Epithelial cell of esophagus (primary cell): ENCODE results near the gene KIF6.

Experiments used
- DNase-seq: peaks from one replicate; pipeline ENCODE4 v3.0.0; 2010; ENCODE audit warnings: low read depth
- H3K4me3 ChIP-seq: 2 replicates; pipeline ENCODE4 v1.5.1; 2011; ENCODE audit warnings: mild to moderate bottlenecking, low read length, control low read depth
- TF ChIP-seq, protein P1 (sequence below): IDR thresholded peaks from 2 replicates; pipeline ENCODE4 v1.5.1; 2011; ENCODE audit warnings: low read depth, mild to moderate bottlenecking, low read length, control low read depth, inconsistent platforms; ENCODE audit not compliant: insufficient read depth; ENCODE audit errors: missing control alignments

KIF6 gene

DNA sequence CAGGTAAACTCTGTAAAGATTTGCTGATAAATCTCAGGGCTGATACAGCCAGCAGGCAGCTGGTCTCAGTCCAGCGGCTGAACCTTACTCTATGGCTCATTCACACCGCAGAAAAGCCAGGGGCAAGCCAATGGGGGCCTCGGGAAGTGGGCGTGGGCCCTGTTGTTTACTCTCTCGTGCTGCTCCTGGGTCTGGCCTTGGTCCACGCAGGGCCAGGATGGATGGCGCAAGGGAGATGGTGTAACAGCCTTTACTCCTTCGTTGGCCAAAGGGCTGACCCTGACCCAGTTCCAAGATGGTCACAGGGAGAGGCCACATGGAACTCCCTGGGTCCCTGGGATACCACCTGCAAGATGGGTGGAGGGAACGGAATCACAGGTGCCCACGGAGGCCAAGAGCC, 427.1 kb downstream of the KIF6 start:
- DNase-seq = no peak
- TF ChIP-seq, protein P1, sequence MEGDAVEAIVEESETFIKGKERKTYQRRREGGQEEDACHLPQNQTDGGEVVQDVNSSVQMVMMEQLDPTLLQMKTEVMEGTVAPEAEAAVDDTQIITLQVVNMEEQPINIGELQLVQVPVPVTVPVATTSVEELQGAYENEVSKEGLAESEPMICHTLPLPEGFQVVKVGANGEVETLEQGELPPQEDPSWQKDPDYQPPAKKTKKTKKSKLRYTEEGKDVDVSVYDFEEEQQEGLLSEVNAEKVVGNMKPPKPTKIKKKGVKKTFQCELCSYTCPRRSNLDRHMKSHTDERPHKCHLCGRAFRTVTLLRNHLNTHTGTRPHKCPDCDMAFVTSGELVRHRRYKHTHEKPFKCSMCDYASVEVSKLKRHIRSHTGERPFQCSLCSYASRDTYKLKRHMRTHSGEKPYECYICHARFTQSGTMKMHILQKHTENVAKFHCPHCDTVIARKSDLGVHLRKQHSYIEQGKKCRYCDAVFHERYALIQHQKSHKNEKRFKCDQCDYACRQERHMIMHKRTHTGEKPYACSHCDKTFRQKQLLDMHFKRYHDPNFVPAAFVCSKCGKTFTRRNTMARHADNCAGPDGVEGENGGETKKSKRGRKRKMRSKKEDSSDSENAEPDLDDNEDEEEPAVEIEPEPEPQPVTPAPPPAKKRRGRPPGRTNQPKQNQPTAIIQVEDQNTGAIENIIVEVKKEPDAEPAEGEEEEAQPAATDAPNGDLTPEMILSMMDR = no peak
- H3K4me3 ChIP-seq = no peak overlapping the region

DNA sequence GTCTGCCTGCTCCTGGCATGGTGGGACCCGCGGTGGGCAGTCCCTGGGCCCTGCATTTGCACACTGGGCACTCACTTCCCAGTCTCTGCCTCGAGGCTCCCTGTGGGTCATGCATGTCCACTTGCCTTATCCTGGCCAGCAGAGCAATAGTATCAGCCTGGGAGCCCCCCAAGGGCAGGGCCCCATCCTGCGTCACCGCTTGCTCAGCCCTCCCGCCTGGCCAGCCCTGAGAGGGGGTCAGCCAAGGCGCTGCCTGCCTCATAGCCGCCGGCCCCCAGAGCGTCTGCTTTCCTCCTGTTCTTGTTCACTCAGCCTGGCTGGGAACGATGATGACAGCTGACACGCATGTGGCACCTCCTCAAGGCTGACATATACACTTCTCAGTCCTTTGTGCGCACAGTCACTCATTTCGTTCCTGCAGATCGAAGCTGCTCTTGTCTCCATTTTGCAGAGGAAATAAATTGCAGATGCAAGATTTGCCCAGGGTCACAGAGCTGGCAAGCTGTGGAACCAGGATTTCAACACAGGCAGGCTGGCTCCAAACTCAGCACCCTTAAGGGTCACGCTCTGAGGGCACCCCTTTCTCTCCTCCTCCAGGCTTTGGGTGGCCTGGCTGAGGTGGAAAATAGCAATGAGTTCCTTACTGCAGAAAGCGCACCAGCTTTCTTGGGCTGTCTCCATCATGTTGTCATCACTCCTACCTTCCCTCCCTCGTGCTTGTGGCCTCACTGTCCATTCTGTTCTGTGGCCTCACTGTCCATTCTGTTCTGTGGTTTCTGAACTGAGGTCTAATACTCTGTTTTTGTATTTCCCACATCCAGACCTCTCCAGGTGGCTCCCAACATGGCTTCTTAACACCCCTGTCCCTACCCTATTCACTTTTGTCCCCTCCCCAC, 428.2 kb downstream of the KIF6 start:
- TF ChIP-seq, protein P1 = no peak
- H3K4me3 ChIP-seq = no peak overlapping the region
- DNase-seq = no peak

DNA sequence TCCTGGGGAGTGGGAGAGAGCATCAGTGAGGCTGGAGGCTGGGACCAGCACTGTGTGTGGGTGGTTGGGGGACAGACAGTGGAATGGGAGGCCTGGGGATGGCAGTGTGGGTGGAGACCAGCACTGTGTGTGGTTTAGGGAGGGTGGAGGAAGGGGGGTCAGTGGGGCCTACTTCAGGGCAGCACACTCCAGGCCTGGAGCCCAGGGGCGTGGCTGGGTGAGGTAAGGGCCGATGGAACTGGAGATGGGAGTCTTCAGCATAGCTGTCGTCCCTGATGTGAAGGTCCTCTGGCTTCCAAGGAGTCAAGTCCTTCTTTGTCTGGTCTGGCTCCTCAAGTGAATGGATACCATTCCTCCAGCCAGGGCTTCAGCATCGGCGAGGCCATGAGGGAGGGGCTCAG, 429.6 kb downstream of the KIF6 start:
- TF ChIP-seq, protein P1 = no peak

DNA sequence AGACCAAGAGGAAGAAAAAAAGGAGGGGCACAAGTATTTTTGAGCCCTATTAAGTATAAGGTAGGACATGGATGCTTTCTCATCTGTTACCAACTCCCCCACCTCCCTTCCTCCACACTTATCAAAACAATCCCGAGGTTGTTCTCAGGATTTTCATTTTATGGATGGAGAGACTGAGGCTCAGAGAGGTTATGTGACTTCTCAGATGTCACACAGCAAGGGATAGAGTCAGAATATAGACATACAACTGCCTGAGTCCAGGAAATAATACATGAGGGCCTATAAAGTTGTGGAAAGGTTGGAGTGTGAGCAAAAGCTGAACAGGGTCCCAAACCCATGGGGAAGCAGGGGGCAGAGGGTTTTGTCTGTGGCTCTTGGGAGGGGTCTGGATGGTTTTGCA, 430.3 kb downstream of the KIF6 start:
- TF ChIP-seq, protein P1 = no peak
- H3K4me3 ChIP-seq = no peak overlapping the region
- no peak for DNase-seq

More for the DNA sequence above, 429.6 kb downstream of the KIF6 start:
- no peak for DNase-seq
- H3K4me3 ChIP-seq = no peak overlapping the region

DNA sequence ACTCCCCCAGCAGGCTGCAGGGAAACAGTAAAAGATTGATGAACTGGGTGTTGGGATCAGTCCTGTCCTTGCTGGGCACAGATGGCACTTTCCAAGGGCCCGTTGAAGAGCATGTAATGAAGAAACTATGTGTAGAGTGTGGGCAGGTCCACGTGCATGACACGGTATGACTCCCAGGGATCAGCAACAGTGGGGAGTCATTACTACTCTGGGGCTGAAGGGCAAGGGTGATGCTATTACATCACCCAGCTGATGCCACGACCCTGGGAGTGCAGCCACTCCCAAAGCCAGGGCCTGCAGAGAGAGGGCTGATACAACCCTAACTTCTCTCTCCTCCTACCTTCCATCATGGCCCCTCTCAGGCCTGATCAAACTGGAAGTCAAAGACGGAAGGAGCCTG, 431.1 kb downstream of the KIF6 start:
- no peak for DNase-seq
- H3K4me3 ChIP-seq = no peak overlapping the region
- TF ChIP-seq, protein P1 = no peak

DNA sequence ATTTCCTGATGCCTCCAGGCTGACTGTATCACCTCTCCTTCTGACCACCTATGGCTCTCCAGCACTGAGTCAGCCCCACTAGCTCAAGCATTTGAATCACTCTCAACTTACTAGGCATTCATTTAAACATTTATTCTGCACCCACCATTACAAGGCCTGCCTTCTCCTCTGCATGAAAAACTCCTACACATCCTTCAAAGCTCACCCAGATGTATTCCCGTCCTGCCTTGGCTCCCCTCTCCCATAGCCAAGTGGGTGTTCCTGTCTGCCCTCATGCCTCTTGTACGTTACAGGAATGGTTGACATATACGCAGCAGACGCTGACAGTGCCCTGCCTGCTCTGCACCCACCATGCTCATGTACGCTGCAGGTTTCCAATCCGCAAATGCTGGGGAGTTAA, 432.6 kb downstream of the KIF6 start:
- DNase-seq = no peak
- TF ChIP-seq, protein P1 = no peak
- H3K4me3 ChIP-seq = no peak overlapping the region

DNA sequence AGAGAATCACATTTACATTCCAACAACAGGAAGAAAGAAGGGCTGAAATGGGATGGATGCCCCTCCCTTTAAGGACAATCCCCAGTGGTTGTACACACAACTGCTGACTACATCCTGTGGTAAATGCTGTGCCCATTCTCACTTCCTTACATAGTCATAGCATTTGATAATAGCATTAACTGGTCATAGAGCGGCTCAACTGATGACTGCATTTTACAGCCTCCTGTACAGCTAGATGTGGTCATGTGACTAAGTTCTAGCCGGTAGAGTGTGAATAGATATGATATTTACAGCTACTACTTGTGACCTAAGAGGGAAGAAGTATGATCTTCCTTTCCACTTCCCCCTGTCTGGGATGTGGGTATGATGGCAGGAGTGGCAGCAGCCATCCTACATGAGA, 435.7 kb downstream of the KIF6 start:
- TF ChIP-seq, protein P1 = no peak
- DNase-seq = no peak
- no peak overlapping the region for H3K4me3 ChIP-seq
